ENCODE measurements around the gene BAHCC1. TPM values are rescaled to one million over a fixed set of nuclear protein-coding genes. Genes with fewer than 3 reads are reported as not detected.
A peak's percentile ranks its signal among the peaks of the same experiment; 100 is the strongest.

Gene BAHCC1
- total RNA-seq, 2 donors from 2014 or later = 0.52 to 0.84 TPM

DNA sequence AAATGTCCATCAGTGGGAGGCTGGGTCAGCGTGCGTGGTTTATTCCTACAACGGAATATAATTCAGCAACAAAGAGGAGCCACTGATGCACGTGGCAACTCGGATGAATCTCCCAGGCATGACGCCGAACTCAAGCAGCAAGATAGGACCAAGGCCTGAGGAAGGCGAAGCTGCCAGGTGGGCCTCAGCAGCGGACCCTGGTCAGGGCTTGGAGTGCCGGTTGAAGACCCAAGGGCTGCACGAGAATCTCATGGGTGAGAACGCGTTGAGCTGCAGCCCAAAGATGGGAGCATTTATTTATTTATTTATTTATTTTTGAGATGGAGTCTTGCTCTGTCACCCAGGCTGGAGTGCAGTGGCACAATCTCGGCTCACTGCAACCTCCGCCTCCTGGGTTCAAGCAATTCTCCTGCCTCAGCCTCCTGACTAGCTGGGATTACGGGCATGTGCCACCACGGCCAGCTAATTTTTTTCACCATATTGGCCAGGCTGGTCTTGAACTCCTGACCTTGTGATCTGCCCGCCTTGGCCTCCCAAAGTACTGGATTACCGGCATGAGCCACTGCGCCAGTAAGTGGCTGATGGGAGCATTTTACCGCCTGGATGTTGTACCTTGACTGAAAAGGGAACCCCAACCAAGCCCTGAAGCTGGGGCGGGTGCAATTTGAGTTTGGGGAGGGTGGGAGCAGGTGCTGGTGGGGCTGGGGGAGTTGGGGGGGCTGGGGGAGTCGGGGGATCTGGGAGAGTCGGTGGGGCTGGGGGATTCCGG lies 18.1 kb upstream of the BAHCC1 start:
- H3K4me3 Mint-ChIP-seq = no peak overlapping the region
- H3K27ac Mint-ChIP-seq = no peak overlapping the region
- no peaks in the 10 kb centered on the region for H3K9me3 Mint-ChIP-seq
- peaks cover 5 to 11% of the 10 kb centered on the region in 2 donors for H3K4me1 Mint-ChIP-seq (ENCODE audit: low read depth in 2 of 2)
- H3K27me3 Mint-ChIP-seq = peaks cover 0 to 2% of the 10 kb centered on the region in 2 donors
- DNase-seq (ENCODE audit: low spot score) (no peak), ATAC-seq (no peak)
- H3K36me3 Mint-ChIP-seq = no peaks in the 10 kb centered on the region

DNA sequence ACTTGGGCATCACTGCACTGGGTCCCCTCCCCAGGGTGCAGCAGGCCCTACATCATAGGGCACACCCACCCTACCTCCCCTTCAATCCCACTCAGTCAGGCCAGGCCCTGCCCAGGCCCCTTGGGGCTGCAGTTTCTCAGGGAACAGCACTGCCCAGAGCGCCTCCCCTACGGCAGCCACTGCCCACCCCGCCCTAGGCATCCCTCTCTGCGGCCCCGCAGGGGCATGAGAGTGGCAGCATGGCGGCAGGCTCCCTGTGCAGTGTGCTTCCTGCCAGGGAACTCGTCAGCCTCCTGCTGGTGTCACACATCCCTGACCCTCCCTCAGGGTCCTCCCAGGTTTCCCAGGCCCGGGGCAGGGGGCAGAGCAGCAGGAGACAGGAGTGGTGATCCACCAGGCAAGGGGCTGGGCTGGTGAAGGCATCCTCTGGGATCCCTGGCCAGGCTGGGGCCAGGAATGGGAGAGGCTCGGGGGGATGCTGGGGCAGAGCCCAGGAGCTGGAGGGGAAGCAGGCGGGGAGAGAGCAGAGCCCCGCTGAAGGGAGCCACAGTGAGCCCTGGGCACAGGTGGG lies 16.2 kb upstream of the BAHCC1 start:
- Mint-ChIP-seq H3K4me3 (no peak overlapping the region), H3K9me3 (no peaks in the 10 kb centered on the region), H3K4me1 (ENCODE audit: low read depth in 2 of 2) (peaks cover 5 to 9% of the 10 kb centered on the region in 2 donors), H3K27me3 (peaks cover 0 to 2% of the 10 kb centered on the region in 2 donors), H3K36me3 (no peaks in the 10 kb centered on the region), H3K27ac (no peak overlapping the region)
- ATAC-seq = no peak
- no peak for DNase-seq (ENCODE audit: low spot score)

DNA sequence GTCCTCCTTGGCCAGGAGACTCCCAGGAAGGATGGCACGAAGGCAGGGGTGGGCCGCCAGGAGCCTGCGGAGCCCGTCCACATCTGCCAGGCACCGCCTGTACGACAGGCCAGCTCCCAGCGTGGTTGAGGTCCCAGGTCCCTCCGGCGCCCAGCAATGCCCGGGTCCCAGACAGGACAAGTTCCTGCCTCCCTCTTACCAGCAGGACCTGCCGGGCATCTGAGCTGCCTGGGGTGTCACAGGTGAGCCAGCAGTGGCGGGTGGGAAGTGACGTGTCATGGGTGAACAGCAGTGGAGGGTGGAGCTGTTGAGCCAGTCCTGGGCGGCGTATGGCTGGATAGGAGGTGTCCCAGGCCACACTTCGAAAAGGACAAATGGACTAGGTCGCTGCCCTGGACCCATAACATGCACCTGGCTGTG lies 15.7 kb upstream of the BAHCC1 start:
- DNase-seq (ENCODE audit: low spot score) = no peak
- no peak for ATAC-seq
- no peak overlapping the region for H3K4me3 Mint-ChIP-seq
- H3K36me3 Mint-ChIP-seq = no peaks in the 10 kb centered on the region
- H3K9me3 Mint-ChIP-seq = no peaks in the 10 kb centered on the region
- peaks cover 5 to 9% of the 10 kb centered on the region in 2 donors for H3K4me1 Mint-ChIP-seq (ENCODE audit: low read depth in 2 of 2)
- no peak overlapping the region for H3K27ac Mint-ChIP-seq
- peaks cover 0 to 2% of the 10 kb centered on the region in 2 donors for H3K27me3 Mint-ChIP-seq

GRCh38 chr17:81380131-81380530 lies 15.1 kb upstream of the BAHCC1 start:
- H3K4me3 Mint-ChIP-seq = no peak overlapping the region

DNA sequence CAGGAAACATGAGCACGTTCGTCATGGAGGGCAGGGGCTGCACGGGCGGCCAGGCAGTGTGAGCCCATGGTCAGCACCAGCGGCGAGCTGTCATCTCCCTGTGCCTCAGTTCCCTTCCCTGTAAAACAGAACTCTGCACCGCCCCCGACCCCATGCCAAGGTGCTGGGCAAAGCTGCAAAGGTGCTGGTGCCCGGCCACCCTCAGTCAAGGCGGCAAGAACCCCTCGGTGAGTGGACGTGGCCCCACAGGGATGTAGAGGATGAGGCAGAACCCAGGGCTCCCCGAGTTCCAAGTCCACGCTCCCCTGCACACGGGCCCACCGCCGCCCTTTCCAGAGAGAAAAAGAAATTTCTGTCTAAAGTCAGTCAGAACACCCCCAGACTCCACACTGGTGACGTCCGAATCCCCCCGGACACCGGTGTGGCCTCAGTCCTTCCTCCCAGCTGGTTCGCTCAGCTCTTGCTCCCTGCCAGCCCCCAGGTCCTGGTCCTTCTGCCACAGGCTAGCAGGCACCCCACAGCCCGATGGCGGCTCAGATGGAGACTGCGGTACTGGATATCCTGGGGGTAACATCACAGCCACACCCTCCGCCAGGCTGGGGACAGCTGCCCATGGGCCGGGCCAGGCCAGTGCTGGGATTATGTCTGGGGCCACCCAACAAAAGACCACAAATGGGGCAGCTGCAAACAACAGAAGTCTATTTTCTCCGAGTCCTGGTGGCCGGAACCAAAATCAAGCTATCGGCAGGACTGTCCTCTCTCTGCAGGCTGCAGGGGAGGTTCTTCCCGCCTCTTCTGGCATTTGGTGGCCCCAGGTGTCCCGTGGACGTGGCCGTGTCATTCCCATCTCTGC lies 14.4 kb upstream of the BAHCC1 start:
- peaks cover 5 to 11% of the 10 kb centered on the region in 2 donors for H3K4me1 Mint-ChIP-seq (ENCODE audit: low read depth in 2 of 2)
- no peak overlapping the region for H3K27ac Mint-ChIP-seq
- H3K27me3 Mint-ChIP-seq = peaks cover 0 to 2% of the 10 kb centered on the region in 2 donors
- H3K4me3 Mint-ChIP-seq = no peak overlapping the region
- no peak for ATAC-seq
- H3K36me3 Mint-ChIP-seq = no peaks in the 10 kb centered on the region
- H3K9me3 Mint-ChIP-seq = no peaks in the 10 kb centered on the region
- no peak for DNase-seq (ENCODE audit: low spot score)

More at GRCh38 chr17:81380131-81380530, 15.1 kb upstream of the BAHCC1 start:
- H3K27ac Mint-ChIP-seq = no peak overlapping the region
- H3K27me3 Mint-ChIP-seq = peaks cover 0 to 2% of the 10 kb centered on the region in 2 donors
- H3K9me3 Mint-ChIP-seq = no peaks in the 10 kb centered on the region
- DNase-seq (ENCODE audit: low spot score) (no peak), ATAC-seq (no peak)
- H3K36me3 Mint-ChIP-seq = no peaks in the 10 kb centered on the region
- peaks cover 5 to 11% of the 10 kb centered on the region in 2 donors for H3K4me1 Mint-ChIP-seq (ENCODE audit: low read depth in 2 of 2)

DNA sequence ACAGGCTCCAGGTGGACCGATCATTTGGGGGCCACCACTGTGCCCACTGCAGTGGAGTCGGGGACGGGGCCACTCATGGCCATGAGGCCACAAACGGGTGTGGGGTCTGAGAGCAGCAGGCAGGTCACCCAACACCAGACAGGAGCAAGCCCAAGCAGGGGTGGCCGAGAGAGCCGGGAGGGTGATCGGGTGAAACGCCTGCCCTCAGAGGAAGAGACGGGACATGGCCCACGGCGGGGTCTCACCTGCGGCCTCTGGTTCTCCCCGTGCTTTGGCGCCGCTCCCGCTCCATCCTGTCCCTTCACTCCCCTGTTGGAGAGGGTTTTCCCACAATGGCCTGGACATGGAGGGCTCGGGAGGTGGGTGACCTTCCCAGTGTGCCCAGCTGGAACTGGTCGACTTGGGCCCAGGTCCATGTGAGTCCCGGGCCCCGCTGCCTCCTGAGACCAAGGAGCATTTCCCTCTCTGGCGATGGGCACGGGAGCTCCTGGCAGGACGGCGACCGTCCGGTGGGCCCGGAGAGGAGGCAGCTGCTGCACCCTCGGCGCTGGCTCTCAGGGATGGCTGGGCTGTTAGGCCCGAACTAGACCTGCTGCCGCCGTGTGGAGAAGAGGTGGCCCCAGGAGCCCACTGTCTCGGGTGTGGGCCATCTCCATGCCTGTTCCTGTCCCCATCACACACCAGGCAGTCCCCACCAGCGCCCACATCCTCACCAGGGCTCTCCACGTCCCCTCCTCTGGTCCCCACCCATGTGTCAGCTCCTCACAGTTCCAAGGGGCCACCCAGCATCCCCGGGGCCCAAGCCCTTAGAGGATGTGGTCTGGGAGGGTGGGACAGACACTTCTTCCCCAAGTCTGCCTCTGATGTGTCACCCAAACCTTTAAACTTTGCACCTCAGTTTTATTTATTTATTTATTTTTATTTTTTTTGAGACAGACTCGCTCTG lies 13.4 kb upstream of the BAHCC1 start:
- no peak overlapping the region for H3K4me3 Mint-ChIP-seq
- H3K4me1 Mint-ChIP-seq (ENCODE audit: low read depth in 2 of 2) = peaks cover 5 to 16% of the 10 kb centered on the region in 2 donors
- ATAC-seq = peak; percentile 54 to 64
- H3K27ac Mint-ChIP-seq = no peak overlapping the region
- no peak for DNase-seq (ENCODE audit: low spot score)
- H3K36me3 Mint-ChIP-seq = no peaks in the 10 kb centered on the region
- no peaks in the 10 kb centered on the region for H3K9me3 Mint-ChIP-seq
- H3K27me3 Mint-ChIP-seq = peaks cover 0 to under 1% of the 10 kb centered on the region in 2 donors

GRCh38 chr17:81382851-81383250 lies 12.4 kb upstream of the BAHCC1 start:
- no peak for ATAC-seq
- DNase-seq (ENCODE audit: low spot score) = no peak
- Mint-ChIP-seq H3K27ac (no peak overlapping the region), H3K9me3 (no peaks in the 10 kb centered on the region), H3K4me3 (no peak overlapping the region), H3K4me1 (ENCODE audit: low read depth in 2 of 2) (peaks cover 5 to 17% of the 10 kb centered on the region in 2 donors), H3K36me3 (no peaks in the 10 kb centered on the region), H3K27me3 (no peaks in the 10 kb centered on the region)

- no peak overlapping the region for H3K4me3 Mint-ChIP-seq
- no peaks in the 10 kb centered on the region for H3K36me3 Mint-ChIP-seq
- H3K27ac Mint-ChIP-seq = no peak overlapping the region
- ATAC-seq (no peak), DNase-seq (ENCODE audit: low spot score) (no peak)
- H3K27me3 Mint-ChIP-seq = no peaks in the 10 kb centered on the region
- H3K9me3 Mint-ChIP-seq = no peaks in the 10 kb centered on the region
- H3K4me1 Mint-ChIP-seq (ENCODE audit: low read depth in 2 of 2) = peaks cover 5 to 20% of the 10 kb centered on the region in 2 donors
Observed at GRCh38 chr17:81383504-81384421, 11.5 kb upstream of the BAHCC1 start.

DNA sequence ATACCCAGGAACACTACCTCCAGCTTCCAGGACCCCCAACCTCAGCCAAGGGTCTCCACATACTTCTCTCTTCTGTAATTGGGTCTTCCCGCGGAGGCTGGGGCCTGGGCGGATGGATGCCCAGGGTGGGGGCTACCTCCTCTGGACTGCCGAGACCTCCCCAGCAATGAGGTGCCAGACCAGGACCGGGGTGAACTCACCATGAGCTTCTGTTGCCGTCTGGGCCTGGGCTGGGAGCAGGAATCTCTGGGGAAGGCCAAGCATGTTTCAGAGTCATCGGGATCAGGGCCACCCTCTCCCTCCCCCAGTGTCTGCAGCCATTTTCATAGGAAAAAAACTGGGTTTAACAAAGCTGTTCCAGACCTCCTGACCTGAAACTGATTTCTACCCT lies 10.3 kb upstream of the BAHCC1 start:
- H3K36me3 Mint-ChIP-seq = no peaks in the 10 kb centered on the region
- H3K4me3 Mint-ChIP-seq = no peak overlapping the region
- no peak overlapping the region for H3K27ac Mint-ChIP-seq
- H3K27me3 Mint-ChIP-seq = no peaks in the 10 kb centered on the region
- ATAC-seq (no peak), DNase-seq (ENCODE audit: low spot score) (no peak)
- no peaks in the 10 kb centered on the region for H3K9me3 Mint-ChIP-seq
- peaks cover 5 to 20% of the 10 kb centered on the region in 2 donors for H3K4me1 Mint-ChIP-seq (ENCODE audit: low read depth in 2 of 2)

DNA sequence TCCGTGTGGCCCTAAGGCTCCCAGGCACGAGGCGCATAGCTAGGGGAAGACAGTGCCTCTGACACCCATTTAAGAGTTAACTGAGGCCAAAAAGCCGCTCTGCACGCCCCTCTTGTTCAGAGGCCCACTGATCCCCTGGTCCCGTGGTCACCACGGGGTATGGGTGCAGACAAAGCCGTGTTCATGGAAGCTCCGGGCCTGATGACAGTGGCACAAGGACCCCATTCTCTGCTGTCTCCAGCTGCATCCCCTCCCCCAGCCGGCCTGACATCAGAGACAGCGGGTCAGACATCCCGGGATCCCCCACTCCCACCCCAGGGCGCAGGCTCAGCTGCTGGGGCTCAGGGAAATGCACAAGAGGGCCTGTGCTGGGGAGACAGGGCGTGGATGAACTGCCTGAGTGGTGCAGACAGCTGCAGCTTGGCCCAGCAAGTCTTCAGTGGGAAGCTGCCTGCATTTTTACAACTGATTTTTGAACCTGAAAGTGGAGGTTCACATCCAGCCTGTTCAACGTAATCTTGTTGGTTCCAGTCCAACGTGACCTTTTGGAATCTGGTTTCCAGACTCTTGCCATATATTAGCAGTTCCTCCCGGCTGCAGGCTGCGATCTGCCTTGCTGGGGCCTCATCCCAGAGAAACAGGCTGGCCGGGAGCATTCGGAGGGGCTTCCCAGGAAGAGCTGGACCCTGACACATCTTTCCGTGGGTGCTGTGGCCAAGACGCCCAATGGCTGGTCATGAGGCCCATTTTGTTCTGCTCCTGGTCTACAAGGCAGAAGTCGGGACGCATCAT lies 9.7 kb upstream of the BAHCC1 start:
- Mint-ChIP-seq H3K9me3 (no peaks in the 10 kb centered on the region), H3K4me1 (ENCODE audit: low read depth in 2 of 2) (peaks cover 5 to 20% of the 10 kb centered on the region in 2 donors), H3K27me3 (no peaks in the 10 kb centered on the region), H3K27ac (no peak overlapping the region), H3K4me3 (no peak overlapping the region), H3K36me3 (no peaks in the 10 kb centered on the region)
- no peak for ATAC-seq
- no peak for DNase-seq (ENCODE audit: low spot score)

GRCh38 chr17:81386141-81386645 lies 9.1 kb upstream of the BAHCC1 start:
- peaks cover 5 to 22% of the 10 kb centered on the region in 2 donors for H3K4me1 Mint-ChIP-seq (ENCODE audit: low read depth in 2 of 2)
- no peak for DNase-seq (ENCODE audit: low spot score)
- no peaks in the 10 kb centered on the region for H3K9me3 Mint-ChIP-seq
- H3K27ac Mint-ChIP-seq = no peak overlapping the region
- no peak overlapping the region for H3K4me3 Mint-ChIP-seq
- no peak for ATAC-seq
- H3K36me3 Mint-ChIP-seq = no peaks in the 10 kb centered on the region
- H3K27me3 Mint-ChIP-seq = no peaks in the 10 kb centered on the region

All from natural killer cell treated with Interleukin-12 subunit alpha and Interleukin-12 subunit beta and Interleukin-15 and Interleukin-18, amount 100 ng/mL, for 72 hours (primary cell).